ENCODE measurements around the gene ADCY2.

The ADCY2 gene

DNA sequence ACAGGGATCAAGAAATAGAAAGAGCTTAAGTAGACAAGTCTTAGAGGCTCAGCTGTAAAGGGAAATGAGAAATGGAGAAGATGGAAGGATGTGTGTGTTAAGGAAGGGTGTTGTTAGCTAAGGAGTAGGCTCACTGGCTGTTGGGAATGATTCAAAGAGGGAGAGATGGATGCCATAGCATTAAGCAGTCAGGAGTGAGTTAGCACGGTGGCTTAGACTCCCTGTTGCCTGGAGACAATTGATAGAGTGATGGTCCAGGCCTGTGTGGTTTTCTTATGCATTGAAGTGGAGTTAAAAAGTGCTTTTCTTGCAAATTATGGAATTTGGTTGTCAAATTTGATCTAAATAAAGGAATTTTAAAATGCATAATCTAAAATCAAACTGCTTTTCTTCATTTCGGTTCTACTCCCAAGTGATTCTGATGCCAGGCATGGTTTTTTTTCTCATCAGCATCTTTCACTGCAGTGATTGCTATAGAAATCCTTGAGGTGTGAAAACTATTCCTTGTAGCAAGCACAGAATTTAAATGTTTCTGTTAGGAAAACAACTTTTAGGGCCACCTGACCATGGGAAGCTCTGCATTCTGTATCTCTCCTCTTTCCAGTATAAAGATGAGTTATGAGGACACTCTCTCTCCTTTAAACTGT lies 214.7 kb downstream of the ADCY2 start:
- no peak for DNase-seq

GRCh38 chr5:7611518-7611917 lies 215.6 kb downstream of the ADCY2 start:
- DNase-seq: no peak

GRCh38 chr5:7615566-7616061 lies 219.7 kb downstream of the ADCY2 start:
- no peak for DNase-seq

GRCh38 chr5:7616897-7617296 lies 221.0 kb downstream of the ADCY2 start:
- no peak for DNase-seq

- no peak for DNase-seq
These were observed 226.6 kb downstream of the ADCY2 start for GRCh38 chr5:7622498-7622897.

DNA sequence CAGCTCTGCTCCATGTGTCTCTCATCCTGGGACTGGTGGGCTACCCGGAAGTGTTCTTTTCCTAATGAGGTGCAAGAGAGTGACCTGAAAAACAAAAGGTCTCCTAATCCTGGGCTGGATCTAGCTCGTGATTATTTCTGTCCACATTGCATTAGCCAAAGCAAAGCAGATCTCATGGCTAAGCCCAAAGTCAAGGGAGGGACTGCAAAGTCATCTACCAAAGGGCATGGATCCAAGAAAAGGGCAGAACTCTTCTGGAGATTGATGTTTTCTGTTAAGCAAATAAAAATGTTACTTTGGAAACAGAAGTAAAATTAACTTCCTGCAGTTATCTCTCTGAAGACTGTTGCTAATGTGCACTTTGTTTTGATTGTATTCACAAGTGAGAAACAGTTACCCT lies 229.8 kb downstream of the ADCY2 start:
- DNase-seq: no peak

GRCh38 chr5:7628248-7628647 lies 232.3 kb downstream of the ADCY2 start:
- no peak for DNase-seq

DNA sequence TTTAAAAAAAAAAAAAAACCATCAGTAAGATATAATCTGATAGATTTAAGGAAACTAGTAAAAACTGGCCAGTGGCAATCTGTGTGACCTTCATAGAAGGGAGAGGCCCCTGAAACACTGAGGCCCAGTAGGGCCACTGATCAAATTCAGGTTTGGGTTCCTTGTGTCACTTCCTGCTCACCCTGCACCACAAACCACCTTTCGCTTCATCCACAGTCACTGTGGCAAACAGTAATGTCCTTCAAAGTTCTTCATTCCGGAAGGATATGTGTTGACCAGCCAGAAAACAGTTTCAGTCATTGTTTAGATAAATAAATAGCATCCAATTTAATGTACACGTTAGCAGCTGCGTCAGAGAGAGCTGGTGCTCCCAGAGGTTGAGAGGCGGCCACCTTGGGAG lies 232.9 kb downstream of the ADCY2 start:
- no peak for DNase-seq

- no peak for DNase-seq
These were observed 233.6 kb downstream of the ADCY2 start for GRCh38 chr5:7629561-7629960.

DNA sequence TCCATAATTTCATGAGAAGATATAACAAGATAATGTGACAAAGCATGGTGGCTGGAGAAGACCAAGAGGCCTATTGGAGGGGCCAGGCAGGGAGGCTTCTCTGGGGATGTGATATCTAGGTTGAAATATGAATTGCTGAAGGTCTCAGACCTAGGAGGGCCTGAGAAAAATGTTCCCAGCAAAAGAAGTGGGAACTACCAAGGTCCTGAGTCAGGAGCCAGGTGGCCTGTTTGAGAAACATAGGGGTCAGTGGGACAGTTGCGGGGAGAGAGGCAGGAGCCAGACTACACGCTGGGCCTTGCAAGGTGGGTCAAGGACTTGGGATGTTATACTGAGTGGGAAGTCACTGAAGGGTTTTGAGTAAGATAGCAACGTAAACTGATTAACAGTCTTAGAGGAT lies 238.9 kb downstream of the ADCY2 start:
- no peak for DNase-seq

- DNase-seq: no peak
These were observed 242.5 kb downstream of the ADCY2 start for GRCh38 chr5:7638456-7638855.

DNA sequence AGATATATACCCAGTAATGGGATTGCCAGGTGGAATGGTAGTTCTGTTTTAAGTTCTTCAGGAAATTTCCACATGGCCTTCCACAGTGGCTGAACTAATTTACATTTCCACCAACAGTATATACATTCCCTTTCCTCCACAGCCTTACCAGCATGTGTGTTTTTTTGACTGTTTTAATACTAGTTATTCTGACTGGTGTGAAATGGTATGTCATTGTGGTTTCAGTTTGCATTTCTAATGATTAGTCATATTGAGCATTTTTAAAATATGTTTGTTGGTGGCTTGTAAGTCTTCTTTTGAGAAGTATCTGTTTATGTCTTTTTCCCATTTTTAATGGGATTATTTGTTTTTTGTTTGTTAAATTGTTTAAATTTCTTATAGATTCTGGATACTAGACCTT lies 246.1 kb downstream of the ADCY2 start:
- DNase-seq: no peak

DNA sequence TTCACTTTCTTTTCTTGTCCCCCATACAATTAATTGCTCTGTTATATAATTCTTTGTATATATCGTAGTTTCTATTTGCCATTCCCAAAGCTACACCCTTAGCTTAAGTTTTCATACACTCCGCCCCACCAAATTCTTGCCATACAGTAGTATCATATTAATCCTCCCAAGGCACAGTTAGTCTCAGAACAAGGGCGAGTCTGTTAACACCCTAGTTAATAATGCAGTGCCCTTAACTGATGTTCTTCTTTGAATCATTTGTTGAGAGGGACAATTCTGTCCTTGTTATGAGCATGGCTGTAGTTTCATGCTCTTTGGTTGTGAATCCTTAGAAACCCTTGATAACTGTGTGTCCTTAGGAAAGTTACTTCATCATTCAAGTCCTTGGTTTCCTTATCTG lies 248.8 kb downstream of the ADCY2 start:
- no peak for DNase-seq

DNA sequence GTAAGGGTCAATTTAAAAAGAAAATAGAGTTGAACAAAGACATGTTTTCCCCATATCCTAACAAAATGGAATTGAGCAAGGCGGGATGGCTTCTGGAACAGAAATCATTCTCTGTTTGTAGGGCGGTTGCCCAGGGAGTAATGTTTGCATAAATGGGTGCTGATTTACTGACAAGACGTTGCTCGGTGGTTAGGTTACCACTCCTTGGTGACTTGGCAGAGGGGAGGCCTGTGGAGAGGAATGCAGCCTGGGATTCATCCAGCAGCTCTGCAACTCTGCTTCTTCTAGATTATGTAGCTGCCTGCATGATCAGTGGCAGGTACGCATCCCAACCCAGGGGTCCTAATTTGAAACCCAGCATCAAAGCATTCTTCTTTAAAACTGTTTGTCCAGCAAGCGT lies 254.8 kb downstream of the ADCY2 start:
- no peak for DNase-seq

DNA sequence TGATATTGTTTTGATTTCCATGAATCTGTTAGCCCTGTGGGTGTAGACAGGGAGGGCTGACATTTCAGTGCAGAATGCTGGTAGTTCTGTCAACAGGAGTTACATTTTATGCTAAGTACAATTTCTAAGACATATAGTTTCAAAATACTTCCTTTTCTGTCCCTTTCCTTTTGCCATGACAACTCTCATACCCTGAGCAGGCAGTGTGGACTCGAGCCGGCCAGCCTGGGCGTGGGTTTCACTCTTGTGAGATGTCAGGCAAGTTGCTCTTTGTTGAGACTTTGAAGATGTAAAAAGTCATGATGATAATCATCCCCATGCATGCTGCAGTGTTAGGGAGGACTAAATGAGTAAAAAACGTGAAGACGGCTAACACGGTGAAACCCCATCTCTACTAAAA lies 257.1 kb downstream of the ADCY2 start:
- no peak for DNase-seq

GRCh38 chr5:7657153-7657552 lies 261.2 kb downstream of the ADCY2 start:
- DNase-seq: no peak

DNA sequence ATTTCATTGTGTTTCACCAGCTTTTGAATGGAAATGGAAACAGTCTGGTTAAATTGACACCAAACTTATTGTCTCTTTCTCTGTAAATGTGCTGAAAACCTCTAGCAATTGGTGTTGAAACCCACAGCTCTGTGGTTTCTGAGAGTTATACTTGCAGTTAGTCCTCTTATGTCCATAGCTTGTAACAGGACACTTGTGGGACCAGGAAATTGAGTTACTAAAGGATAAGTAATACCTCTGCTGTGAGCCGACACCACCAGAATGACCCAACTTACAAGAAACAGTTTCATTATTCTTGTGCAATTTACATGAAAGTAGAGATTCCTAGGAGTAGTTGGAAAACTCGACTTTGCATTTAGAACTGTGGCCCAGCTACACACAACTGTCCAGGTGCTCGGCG lies 263.5 kb downstream of the ADCY2 start:
- no peak for DNase-seq

- no peak for DNase-seq
These were observed 266.4 kb downstream of the ADCY2 start for GRCh38 chr5:7662289-7662688.

DNA sequence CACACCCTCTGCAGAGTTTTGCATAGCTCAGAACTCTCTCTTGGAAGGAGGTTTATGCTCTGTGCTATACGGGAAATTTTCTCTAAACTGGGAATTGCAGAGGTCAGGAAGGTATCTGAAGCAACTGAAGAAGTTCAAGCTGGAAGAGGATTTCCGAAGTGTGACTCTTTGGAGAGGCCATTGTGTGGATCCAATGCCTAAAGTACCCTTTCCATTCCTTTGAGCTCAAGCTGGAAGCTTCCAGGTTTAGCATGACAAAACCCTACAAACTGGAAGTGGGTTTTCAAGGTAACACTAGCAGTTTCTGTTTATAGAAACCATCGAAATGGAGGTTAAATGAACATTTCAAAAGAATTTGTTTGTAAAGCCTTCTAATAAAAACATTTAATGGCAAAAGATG lies 267.9 kb downstream of the ADCY2 start:
- no peak for DNase-seq

GRCh38 chr5:7664208-7664607 lies 268.3 kb downstream of the ADCY2 start:
- no peak for DNase-seq

DNA sequence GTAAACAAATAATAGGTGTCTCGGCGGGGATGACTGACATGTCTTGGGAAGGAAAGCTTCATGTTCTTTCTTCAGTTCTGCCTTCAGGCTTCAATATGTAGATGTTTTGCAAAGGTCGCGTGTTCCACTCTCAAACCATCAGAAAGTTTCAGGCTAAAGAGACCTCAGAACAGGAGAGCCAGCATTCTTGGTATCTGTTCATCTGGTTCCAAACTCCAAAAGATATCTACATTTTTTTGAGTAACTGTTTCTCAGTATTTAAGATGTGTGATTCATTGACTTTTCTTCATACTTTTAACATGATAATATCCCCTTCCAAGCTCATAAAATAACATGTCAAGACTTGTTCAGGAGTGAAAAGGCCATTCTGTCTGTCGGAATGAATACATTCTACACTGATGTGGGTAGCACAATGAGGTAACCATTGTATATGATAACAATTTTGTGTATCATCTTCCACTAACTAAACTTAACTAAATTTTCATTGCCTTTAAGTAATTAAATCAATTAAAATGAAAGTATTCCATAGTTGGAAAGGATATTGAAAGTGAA lies 271.4 kb downstream of the ADCY2 start:
- DNase-seq: no peak

GRCh38 chr5:7668161-7668560 lies 272.2 kb downstream of the ADCY2 start:
- DNase-seq: no peak

DNA sequence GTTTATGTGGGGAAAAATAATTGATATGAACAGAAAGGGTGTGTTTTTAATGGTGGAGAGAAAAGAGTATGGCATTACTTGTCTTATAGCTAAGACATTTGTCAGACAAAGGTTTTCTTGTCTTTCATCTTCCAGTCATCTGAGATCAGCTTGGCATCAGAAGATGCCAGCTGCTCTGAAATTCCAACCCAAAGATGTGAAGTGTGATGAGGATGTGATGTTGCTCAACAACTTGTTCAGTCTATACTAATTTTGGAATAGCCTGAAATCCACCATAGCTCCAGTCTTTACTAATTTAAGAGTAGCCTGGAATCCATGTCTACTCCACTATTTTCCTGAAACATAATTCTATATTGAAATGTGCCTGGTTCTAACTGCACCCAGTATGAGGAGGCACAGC lies 272.7 kb downstream of the ADCY2 start:
- DNase-seq: no peak

DNA sequence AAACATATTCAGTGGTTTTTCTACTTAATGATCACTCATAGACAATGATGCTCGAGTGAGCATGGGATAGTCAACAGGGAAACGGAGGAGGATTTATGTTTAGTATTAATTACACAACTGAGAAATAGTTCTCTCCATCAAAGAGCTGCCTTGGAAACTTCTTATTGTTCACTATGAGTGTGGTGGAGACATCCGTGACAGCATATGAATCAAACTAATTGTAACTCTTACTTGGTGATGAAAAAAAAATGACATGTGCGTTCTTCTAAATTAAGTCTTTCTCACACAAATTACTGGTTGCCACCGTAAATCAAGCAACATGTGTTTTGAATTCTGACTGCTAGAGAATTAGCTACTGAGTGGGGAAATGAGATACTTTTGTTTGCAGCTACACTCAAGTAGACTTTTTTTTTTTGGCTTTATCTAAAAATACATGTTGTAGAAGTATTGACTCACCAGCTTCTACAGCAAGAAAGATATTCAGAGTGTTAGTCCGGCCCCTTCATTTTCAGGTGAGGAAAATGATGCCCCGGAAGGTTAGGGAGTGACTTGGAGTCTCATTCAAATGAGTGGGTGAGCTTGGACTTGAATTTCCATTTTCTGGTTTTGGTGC lies 275.5 kb downstream of the ADCY2 start:
- no peak for DNase-seq

DNA sequence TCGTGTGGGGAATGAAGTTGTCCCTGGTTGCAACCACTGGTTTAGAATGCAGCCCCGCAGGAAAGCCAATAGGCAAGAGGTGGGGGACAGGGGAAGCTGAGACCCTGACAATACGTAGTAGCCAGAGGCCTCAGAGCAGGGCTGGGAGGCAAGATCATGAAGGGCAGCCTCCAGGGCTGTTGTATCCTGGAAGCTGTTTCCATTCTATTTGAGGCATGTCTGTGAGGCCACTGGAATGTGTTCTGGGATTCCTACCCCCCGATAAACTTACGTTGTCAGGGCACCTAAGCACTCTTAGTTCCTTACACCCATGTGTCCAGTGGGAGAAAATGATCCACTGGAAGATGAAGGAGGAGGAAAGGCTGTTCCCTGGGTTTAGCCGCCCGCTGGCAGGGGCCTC lies 277.7 kb downstream of the ADCY2 start:
- no peak for DNase-seq

Measured in cerebellar nuclear complex (tissue), 1 donor.